Skeletal muscle cell (primary cell): ENCODE measurements around the gene RABEPK.
"Not testable (repeated sequence)": the region's sequence is repeated elsewhere in the genome, so short reads cannot be mapped to it uniquely, and the experiment has no call there.

Experiments
- DNase-seq: peaks from one replicate; pipeline ENCODE4 v3.0.0-alpha.2; 2010; ENCODE audit warnings: low read depth
- H3K4me3 ChIP-seq: 2 replicates; pipeline ENCODE4 v1.5.1; 2011; ENCODE audit warnings: low read depth, mild to moderate bottlenecking, control low read depth, low read length, moderate library complexity

Gene RABEPK

GRCh38 chr9:125200216-125201047 lies at the start of gene RABEPK:
Gene RABEPK (plus strand): TSS chr9:125200542. CDS start chr9:125203014, 2,472 bp downstream.
- peak; percentile 73 for DNase-seq
- H3K4me3 ChIP-seq: peak within 1 kb of the TSS; percentile 73

GRCh38 chr9:125151730-125152129 lies 48.6 kb upstream of the RABEPK start:
- no peak for DNase-seq
- H3K4me3 ChIP-seq: no peak overlapping the region

- no peak for DNase-seq
- no peak overlapping the region for H3K4me3 ChIP-seq
Measured at GRCh38 chr9:125153712-125154367, 46.5 kb upstream of the RABEPK start.

- DNase-seq: no peak
- H3K4me3 ChIP-seq: no peak overlapping the region
Measured at GRCh38 chr9:125156551-125156950, 43.8 kb upstream of the RABEPK start.

GRCh38 chr9:125160750-125161149 lies 39.6 kb upstream of the RABEPK start:
- no peak overlapping the region for H3K4me3 ChIP-seq
- no peak for DNase-seq

GRCh38 chr9:125161284-125161918 lies 38.9 kb upstream of the RABEPK start:
- no peak overlapping the region for H3K4me3 ChIP-seq
- DNase-seq: no peak

- DNase-seq, H3K4me3 ChIP-seq: not testable (repeated sequence)
Measured at GRCh38 chr9:125162891-125163290, 37.5 kb upstream of the RABEPK start.

GRCh38 chr9:125166762-125167161 lies 33.6 kb upstream of the RABEPK start:
- no peak for DNase-seq
- no peak overlapping the region for H3K4me3 ChIP-seq

- no peak for DNase-seq
Measured at GRCh38 chr9:125169895-125170294, 30.4 kb upstream of the RABEPK start.

GRCh38 chr9:125172031-125172755 lies 28.1 kb upstream of the RABEPK start:
- H3K4me3 ChIP-seq: no peak overlapping the region
- DNase-seq: no peak

More at GRCh38 chr9:125169895-125170294, 30.4 kb upstream of the RABEPK start:
- no peak overlapping the region for H3K4me3 ChIP-seq

- no peak overlapping the region for H3K4me3 ChIP-seq
- no peak for DNase-seq
Measured at GRCh38 chr9:125176636-125177035, 23.7 kb upstream of the RABEPK start.

GRCh38 chr9:125177888-125178287 lies 22.5 kb upstream of the RABEPK start:
- no peak for DNase-seq
- no peak overlapping the region for H3K4me3 ChIP-seq

- DNase-seq, H3K4me3 ChIP-seq: not testable (repeated sequence)
Measured at GRCh38 chr9:125179776-125180175, 20.6 kb upstream of the RABEPK start.

GRCh38 chr9:125180876-125181275 lies 19.5 kb upstream of the RABEPK start:
- no peak for DNase-seq
- H3K4me3 ChIP-seq: no peak overlapping the region

- not testable (repeated sequence) for DNase-seq, H3K4me3 ChIP-seq
Measured at GRCh38 chr9:125181756-125182155, 18.6 kb upstream of the RABEPK start.

- no peak for DNase-seq
Measured at GRCh38 chr9:125183054-125183453, 17.3 kb upstream of the RABEPK start.

GRCh38 chr9:125183561-125183960 lies 16.8 kb upstream of the RABEPK start:
- DNase-seq: no peak
- no peak overlapping the region for H3K4me3 ChIP-seq

More at GRCh38 chr9:125183054-125183453, 17.3 kb upstream of the RABEPK start:
- H3K4me3 ChIP-seq: no peak overlapping the region

- no peak for DNase-seq
- H3K4me3 ChIP-seq: peak overlapping the region; percentile 98
Measured at GRCh38 chr9:125189011-125189360, 11.4 kb upstream of the RABEPK start.

- peak; percentile 89 for DNase-seq
- peak within 1 kb of the TSS; percentile 98 for H3K4me3 ChIP-seq
Measured at GRCh38 chr9:125189361-125190289, 10.7 kb upstream of the RABEPK start, which contains the start of gene PPP6C. Gene PPP6C (minus strand): TSS chr9:125189803. CDS start chr9:125189718, 85 bp downstream.
